Esophagus muscularis mucosa (tissue), 4 donors: ENCODE data around the gene RBL1. TPM values are rescaled to one million over a fixed set of nuclear protein-coding genes. Genes with fewer than 3 reads are reported as not detected.

Experiments used
- DNase-seq: peaks from one replicate; pipeline ENCODE4 v3.0.0-alpha.2; 2017; ENCODE audit errors: extremely low spot score
- H3K27ac ChIP-seq, 4 donors: fragments of 200-600 bp; sonication (generic); replicated peaks in 1 of 4; 1 replicate in 3 of 4; 2 replicates in 1 of 4; pipeline ENCODE4 v1.5.1; 2016 to 2019; ENCODE audit warnings: mild to moderate bottlenecking in 1 of 4
- H3K27me3 ChIP-seq, 4 donors: fragments of 200-600 bp; sonication (generic); one replicate each; pipeline versions ENCODE4 v1.5.1 to v1.6.0; 2016 to 2019
- H3K36me3 ChIP-seq, 4 donors: fragments of 200-600 bp; sonication (generic); one replicate each; pipeline ENCODE4 v1.5.1; 2016 to 2019
- H3K4me1 ChIP-seq, 4 donors: fragments of 200-600 bp; sonication (generic); one replicate each; pipeline ENCODE4 v1.5.1; 2016 to 2019
- H3K4me3 ChIP-seq, 4 donors: fragments of 200-600 bp; sonication (generic); 1 replicate in 2 of 4; 2 replicates in 2 of 4; pipeline ENCODE4 v1.5.1; 2016 to 2019; ENCODE audit warnings: mild to moderate bottlenecking in 4 of 4, moderate library complexity in 1 of 4
- H3K9me3 ChIP-seq, 4 donors: fragments of 200-600 bp; sonication (generic); 1 replicate in 3 of 4; 2 replicates in 1 of 4; pipeline ENCODE4 v1.5.1; 2016 to 2019
- EP300 ChIP-seq: sonication (generic); formaldehyde crosslinking; IDR thresholded peaks from one replicate; pipeline ENCODE4 v1.6.1; 2017; ENCODE audit warnings: antibody characterized with exemption
- POLR2A ChIP-seq: fragments of 450-650 bp; IDR thresholded peaks from one replicate; pipeline ENCODE4 v1.6.1; 2017; ENCODE audit warnings: antibody characterized with exemption, moderate library complexity, mild to moderate bottlenecking, low read depth
- POLR2AphosphoS5 ChIP-seq, 2 donors: sonication (generic); formaldehyde crosslinking; IDR thresholded peaks; one replicate each; pipeline ENCODE4 v1.6.1; 2017; ENCODE audit warnings: antibody characterized with exemption in 2 of 2
- WGBS: methylation state at CpG from one replicate; pipeline ENCODE4 v1.1.5; 2018; 5-methylcytosine and 5-hydroxymethylcytosine counted together
- intact Hi-C: fragments of 100-400 bp; cut with DNase I; formaldehyde crosslinking; loops from one replicate; pipeline ENCODE4 v1.15.1; 2023
- total RNA-seq, 4 donors: library from RNA; depleted of rRNA; stranded (reverse); fragments of >200 nt; gene quantifications; one replicate each; pipeline versions ENCODE4 v1.1.0 to v1.2.1, GENCODE V29; 2016
- TF ChIP-seq, protein P1 (sequence below), 3 experiments: fragments of 200-600 bp in 2 of 3; fragments of 450-650 bp in 1 of 3; sonication (generic) in 2 of 3; IDR thresholded peaks; one replicate each; pipeline ENCODE4 v1.5.1; 2017 to 2019; ENCODE audit warnings: antibody characterized with exemption in 3 of 3, mild to moderate bottlenecking in 2 of 3, moderate library complexity in 1 of 3

RBL1 gene
- total RNA-seq, 4 donors from 2014 or later, result 4.3 to 8.3 (median 5.7) TPM

DNA sequence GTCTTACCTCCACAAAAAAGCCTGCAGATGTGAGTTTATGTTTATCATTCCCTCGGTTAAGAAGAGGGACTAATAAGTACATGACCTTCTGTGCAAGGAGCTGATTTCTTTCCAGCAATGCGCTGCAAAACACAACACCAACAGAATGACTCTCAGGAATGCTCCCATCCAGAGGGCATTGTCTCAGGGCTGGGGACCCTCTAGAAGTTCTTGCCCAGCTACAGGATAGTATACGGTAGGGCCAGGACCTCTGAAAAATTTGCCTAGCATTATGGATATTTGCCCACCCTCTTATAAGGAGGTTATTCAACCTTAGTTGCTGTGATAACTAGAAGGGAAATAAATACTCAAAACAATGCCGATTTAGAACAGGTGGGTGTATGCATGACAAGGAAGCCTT, 24.7 kb upstream of the RBL1 start:
- intact Hi-C loops, result no loop called here
- H3K9me3 ChIP-seq, result no peaks in the 10 kb centered on the region
- DNase-seq, result no peak
- TF ChIP-seq POLR2AphosphoS5 (IDR thresholded peaks at IDR 0.05), result no peak
- TF ChIP-seq, protein P1, sequence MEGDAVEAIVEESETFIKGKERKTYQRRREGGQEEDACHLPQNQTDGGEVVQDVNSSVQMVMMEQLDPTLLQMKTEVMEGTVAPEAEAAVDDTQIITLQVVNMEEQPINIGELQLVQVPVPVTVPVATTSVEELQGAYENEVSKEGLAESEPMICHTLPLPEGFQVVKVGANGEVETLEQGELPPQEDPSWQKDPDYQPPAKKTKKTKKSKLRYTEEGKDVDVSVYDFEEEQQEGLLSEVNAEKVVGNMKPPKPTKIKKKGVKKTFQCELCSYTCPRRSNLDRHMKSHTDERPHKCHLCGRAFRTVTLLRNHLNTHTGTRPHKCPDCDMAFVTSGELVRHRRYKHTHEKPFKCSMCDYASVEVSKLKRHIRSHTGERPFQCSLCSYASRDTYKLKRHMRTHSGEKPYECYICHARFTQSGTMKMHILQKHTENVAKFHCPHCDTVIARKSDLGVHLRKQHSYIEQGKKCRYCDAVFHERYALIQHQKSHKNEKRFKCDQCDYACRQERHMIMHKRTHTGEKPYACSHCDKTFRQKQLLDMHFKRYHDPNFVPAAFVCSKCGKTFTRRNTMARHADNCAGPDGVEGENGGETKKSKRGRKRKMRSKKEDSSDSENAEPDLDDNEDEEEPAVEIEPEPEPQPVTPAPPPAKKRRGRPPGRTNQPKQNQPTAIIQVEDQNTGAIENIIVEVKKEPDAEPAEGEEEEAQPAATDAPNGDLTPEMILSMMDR (IDR thresholded peaks at IDR 0.05), result no peak
- TF ChIP-seq POLR2A, result no peak
- TF ChIP-seq EP300, result no peak
- no peaks in the 10 kb centered on the region for H3K4me1 ChIP-seq
- WGBS, result 89% methylated on average over 4 of the region's 4 CpGs
- H3K36me3 ChIP-seq, result no peaks in the 10 kb centered on the region
- H3K27me3 ChIP-seq, result no peaks in the 10 kb centered on the region
- no peak overlapping the region for H3K27ac ChIP-seq
- no peak overlapping the region for H3K4me3 ChIP-seq

DNA sequence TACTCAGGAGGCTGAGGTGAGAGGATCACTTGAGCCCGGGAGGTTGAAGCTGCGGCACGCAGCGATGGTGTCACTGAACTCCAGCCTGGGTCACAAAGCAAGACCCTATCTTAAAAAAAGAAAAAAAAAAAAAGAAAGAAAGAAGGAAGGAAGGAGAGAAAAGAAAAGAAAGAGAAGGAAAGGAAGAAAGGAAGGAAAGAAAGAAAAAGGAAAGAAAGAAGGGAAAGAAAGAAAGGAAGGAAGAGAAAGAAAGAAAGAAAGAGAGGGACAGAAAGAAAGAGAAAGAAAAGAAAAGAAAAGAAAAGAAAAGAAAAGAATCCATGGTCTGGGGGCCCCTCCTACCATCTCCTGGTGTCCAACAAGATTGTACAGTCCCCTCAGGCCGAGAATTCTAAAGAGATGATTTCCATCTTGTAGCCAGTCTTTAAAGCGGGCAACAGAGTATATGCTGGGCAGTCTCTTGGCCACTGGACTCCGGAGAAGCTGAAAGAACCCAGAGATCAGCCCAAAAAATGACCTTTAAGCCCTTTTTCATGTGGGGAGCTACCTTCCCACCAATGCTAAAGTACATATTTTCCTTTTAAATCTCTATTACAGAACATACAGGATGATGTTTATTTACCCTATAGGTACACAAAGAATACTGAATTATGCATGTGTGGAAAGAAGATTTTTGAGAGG, 23.7 kb upstream of the RBL1 start:
- Histone ChIP-seq H3K4me3 (no peak overlapping the region), H3K27me3 (no peaks in the 10 kb centered on the region), H3K4me1 (no peaks in the 10 kb centered on the region), H3K36me3 (peaks cover 0 to under 1% (median 0%) of the 10 kb centered on the region in 4 donors), H3K9me3 (no peaks in the 10 kb centered on the region), H3K27ac (no peak overlapping the region)
- intact Hi-C loops, result no loop called here
- DNase-seq, result no peak
- WGBS, result 95% methylated on average over 7 of the region's 7 CpGs
- no peak for TF ChIP-seq POLR2A
- TF ChIP-seq, protein P1 (IDR thresholded peaks at IDR 0.05), result no peak
- no peak for TF ChIP-seq POLR2AphosphoS5 (IDR thresholded peaks at IDR 0.05)
- no peak for TF ChIP-seq EP300

DNA sequence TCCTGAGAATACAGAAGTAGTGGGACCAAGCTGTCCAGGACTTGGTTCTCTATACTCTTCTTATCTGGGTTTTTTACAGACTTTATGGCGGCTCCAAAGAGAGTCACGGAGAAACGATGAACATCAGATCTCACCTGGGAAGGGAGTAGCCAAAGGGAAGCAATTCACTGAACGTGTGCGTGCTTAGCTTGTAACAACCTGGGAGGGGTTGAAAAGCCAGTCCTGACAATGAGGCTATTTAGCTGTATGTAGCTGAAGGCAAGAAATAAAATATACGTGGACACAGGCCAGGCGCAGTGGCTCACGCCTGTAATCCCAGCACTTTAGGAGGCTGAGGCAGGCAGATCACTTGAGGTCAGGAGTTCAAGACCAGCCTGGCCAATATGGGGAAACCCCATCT, 18.2 kb upstream of the RBL1 start:
- Histone ChIP-seq H3K9me3 (no peaks in the 10 kb centered on the region), H3K4me1 (no peaks in the 10 kb centered on the region), H3K36me3 (peaks cover 0 to 11% (median 0%) of the 10 kb centered on the region in 4 donors), H3K27ac (no peak overlapping the region), H3K27me3 (no peaks in the 10 kb centered on the region), H3K4me3 (no peak overlapping the region)
- intact Hi-C loops, result no loop called here
- WGBS, result 90% methylated on average over 8 of the region's 8 CpGs
- no peak for TF ChIP-seq EP300
- TF ChIP-seq POLR2AphosphoS5 (IDR thresholded peaks at IDR 0.05), result no peak
- no peak for TF ChIP-seq POLR2A
- TF ChIP-seq, protein P1 (IDR thresholded peaks at IDR 0.05), result no peak
- no peak for DNase-seq

DNA sequence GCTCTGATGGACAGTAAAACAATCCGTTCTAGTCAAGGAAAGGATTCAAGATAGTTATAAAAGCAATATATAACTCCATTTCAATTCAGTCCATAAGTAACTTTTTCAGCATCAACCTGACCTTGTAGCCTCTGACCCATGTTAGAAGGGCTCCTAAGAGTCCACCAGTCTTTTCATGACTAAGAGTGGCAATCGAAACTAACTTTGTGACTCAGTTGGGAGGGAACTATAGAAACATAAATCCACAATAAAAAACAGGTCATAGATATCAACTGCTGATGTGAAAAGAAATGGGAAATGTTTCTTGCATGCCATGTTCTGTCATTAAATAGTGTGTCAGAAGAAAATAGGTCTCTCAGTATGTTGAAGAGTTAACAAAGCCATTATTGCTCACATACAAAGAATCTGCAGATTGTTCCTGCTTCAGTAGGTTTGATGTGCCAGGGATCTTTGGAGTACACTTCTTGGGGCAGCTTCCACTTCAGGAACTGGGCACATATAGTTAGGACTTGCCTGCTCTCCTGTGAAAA, 16.2 kb upstream of the RBL1 start:
- Histone ChIP-seq H3K4me3 (no peak overlapping the region), H3K9me3 (no peaks in the 10 kb centered on the region), H3K4me1 (no peaks in the 10 kb centered on the region), H3K27me3 (no peaks in the 10 kb centered on the region), H3K36me3 (peaks cover 0 to 11% (median 0%) of the 10 kb centered on the region in 4 donors), H3K27ac (no peak overlapping the region)
- WGBS, result 90% methylated on average over 2 of the region's 2 CpGs
- intact Hi-C loops, result no loop called here
- TF ChIP-seq, protein P1 (IDR thresholded peaks at IDR 0.05), result no peak
- TF ChIP-seq POLR2AphosphoS5 (IDR thresholded peaks at IDR 0.05) (no peak), EP300 (no peak), POLR2A (no peak)
- no peak for DNase-seq
